ENCODE data around the gene ARL3.

DNA sequence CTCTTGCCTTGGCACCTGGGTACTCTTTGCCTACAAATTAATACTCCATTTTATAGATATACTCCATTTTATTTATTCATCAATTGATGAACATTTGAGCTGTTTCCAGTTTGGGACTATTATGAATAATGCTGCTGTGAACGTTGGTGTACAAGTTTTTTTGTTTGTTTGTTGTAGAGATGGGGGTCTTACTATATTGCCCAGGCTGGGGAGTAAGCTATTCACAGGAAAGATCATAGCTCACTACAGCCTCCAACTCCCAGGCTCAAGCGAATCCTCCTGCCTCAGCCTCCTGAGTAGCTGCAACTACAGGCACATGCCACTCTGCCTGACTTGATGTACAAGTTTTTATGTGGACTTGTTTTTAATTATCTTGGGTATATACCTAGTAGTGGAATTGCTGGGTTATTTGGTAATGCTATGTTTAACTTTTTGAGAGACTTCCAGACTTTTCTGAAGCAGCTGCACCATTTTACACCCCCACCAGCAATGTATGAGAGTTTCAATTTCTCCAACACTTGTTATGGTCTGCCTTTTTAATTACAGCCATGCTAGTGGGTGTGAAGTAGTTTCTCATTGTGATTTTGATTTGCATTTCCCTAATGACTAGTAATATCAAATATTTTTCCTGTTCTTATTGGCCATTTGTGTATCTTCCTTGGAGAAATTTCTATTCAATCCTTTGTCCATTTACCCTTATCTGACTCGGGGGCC lies 45.5 kb upstream of the ARL3 start:
- TF ChIP-seq, protein P1, sequence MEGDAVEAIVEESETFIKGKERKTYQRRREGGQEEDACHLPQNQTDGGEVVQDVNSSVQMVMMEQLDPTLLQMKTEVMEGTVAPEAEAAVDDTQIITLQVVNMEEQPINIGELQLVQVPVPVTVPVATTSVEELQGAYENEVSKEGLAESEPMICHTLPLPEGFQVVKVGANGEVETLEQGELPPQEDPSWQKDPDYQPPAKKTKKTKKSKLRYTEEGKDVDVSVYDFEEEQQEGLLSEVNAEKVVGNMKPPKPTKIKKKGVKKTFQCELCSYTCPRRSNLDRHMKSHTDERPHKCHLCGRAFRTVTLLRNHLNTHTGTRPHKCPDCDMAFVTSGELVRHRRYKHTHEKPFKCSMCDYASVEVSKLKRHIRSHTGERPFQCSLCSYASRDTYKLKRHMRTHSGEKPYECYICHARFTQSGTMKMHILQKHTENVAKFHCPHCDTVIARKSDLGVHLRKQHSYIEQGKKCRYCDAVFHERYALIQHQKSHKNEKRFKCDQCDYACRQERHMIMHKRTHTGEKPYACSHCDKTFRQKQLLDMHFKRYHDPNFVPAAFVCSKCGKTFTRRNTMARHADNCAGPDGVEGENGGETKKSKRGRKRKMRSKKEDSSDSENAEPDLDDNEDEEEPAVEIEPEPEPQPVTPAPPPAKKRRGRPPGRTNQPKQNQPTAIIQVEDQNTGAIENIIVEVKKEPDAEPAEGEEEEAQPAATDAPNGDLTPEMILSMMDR (IDR thresholded peaks at IDR 0.05; ENCODE audit: insufficient read depth, low read depth, low read length): no peak
- TF ChIP-seq EZH2 (IDR thresholded peaks at IDR 0.05; ENCODE audit: insufficient read depth, low read length): no peak

All from astrocyte (in vitro differentiated cells and primary cell).